Caki2 (cell line): ENCODE results near the gene VPS41. TPM values are rescaled to one million over a fixed set of nuclear protein-coding genes. Genes with fewer than 3 reads are reported as not detected.

Source experiments
- total RNA-seq: library from RNA; depleted of rRNA; stranded (reverse); fragments of >200 nt; shearing (Covaris generic); gene quantifications from 2 replicates; pipeline ENCODE4 v1.2.3, GENCODE V29; 2014; ENCODE audit warnings: low replicate concordance; rRNA removed

Gene VPS41
- total RNA-seq, 1 experiment from 2014 or later: 30.3 TPM

Other genes starting within 250 kb of the VPS41 start
- not detected in 2 replicates for gene POU6F2, start 68.7 kb upstream of the VPS41 start, total RNA-seq